H9 (cell line): ENCODE results near the gene XPO1. TPM values are rescaled to one million over a fixed set of nuclear protein-coding genes. Genes with fewer than 3 reads are reported as not detected.
A peak's percentile ranks its signal among the peaks of the same experiment; 100 is the strongest.

Experiments
- DNase-seq: peaks from one replicate; pipeline ENCODE4 v3.0.0-alpha.2; 2017
- H2AFZ ChIP-seq: one replicate; pipeline ENCODE4 v1.6.1; 2013; ENCODE audit warnings: mild to moderate bottlenecking, low read length, control low read depth, moderate library complexity
- H2AK5ac ChIP-seq: 2 replicates; pipeline ENCODE4 v1.6.1; 2013; ENCODE audit warnings: low read length, control low read depth, mixed read lengths; ENCODE audit not compliant: insufficient read length
- H2BK120ac ChIP-seq: one replicate; pipeline ENCODE4 v1.6.1; 2013; ENCODE audit warnings: low read depth, mild to moderate bottlenecking, low read length, control low read depth, inconsistent platforms; ENCODE audit not compliant: poor library complexity, severe bottlenecking
- H2BK12ac ChIP-seq: 2 replicates; pipeline ENCODE4 v1.6.1; 2013; ENCODE audit warnings: low read length, control low read depth, mixed read lengths, low read depth; ENCODE audit not compliant: insufficient read length
- H2BK15ac ChIP-seq: 2 replicates; pipeline ENCODE4 v1.6.1; 2013; ENCODE audit warnings: low read depth, low read length, control low read depth
- H2BK20ac ChIP-seq: one replicate; pipeline ENCODE4 v1.6.1; 2013; ENCODE audit warnings: low read depth, mild to moderate bottlenecking, low read length, control low read depth, inconsistent platforms; ENCODE audit not compliant: poor library complexity, severe bottlenecking
- H2BK5ac ChIP-seq: 2 replicates; pipeline ENCODE4 v1.6.1; 2013; ENCODE audit warnings: low read length, control low read depth, mixed read lengths; ENCODE audit not compliant: insufficient read length
- H3K14ac ChIP-seq: 2 replicates; pipeline ENCODE4 v1.6.1; 2013; ENCODE audit warnings: low read length, control low read depth; ENCODE audit not compliant: insufficient read depth
- H3K18ac ChIP-seq: 2 replicates; pipeline ENCODE4 v1.6.1; 2013; ENCODE audit warnings: low read depth, mild to moderate bottlenecking, mixed read lengths, low read length, control low read depth; ENCODE audit not compliant: insufficient read length
- H3K23ac ChIP-seq: 2 replicates; pipeline ENCODE4 v1.6.1; 2013; ENCODE audit warnings: low read length, control low read depth, mixed read lengths, low read depth; ENCODE audit not compliant: insufficient read length
- H3K23me2 ChIP-seq: 2 replicates; pipeline ENCODE4 v1.6.1; 2013; ENCODE audit warnings: low read depth, mild to moderate bottlenecking, mixed read lengths, low read length, control low read depth; ENCODE audit not compliant: insufficient read length, poor library complexity, severe bottlenecking
- H3K27ac ChIP-seq: 2 replicates; pipeline ENCODE4 v1.5.1; 2013; ENCODE audit warnings: low read length, control low read depth, mixed read lengths, low read depth; ENCODE audit not compliant: insufficient read length
- H3K27me3 ChIP-seq: 2 replicates; pipeline ENCODE4 v1.6.1; 2013; ENCODE audit warnings: low read length, control low read depth, inconsistent platforms; ENCODE audit not compliant: insufficient read depth
- H3K4ac ChIP-seq: 2 replicates; pipeline ENCODE4 v1.6.1; 2013; ENCODE audit warnings: low read depth, mild to moderate bottlenecking, control low read depth, inconsistent platforms, low read length, moderate library complexity
- H3K4me1 ChIP-seq: 2 replicates; pipeline ENCODE4 v1.6.1; 2013; ENCODE audit warnings: low read length, control low read depth, inconsistent platforms; ENCODE audit not compliant: insufficient read depth
- H3K4me2 ChIP-seq: 2 replicates; pipeline ENCODE4 v1.6.1; 2013; ENCODE audit warnings: low read length, control low read depth, mixed read lengths; ENCODE audit not compliant: insufficient read length, insufficient read depth
- H3K56ac ChIP-seq: 2 replicates; pipeline ENCODE4 v1.6.1; 2013; ENCODE audit warnings: low read depth, mild to moderate bottlenecking, mixed read lengths, low read length, control low read depth; ENCODE audit not compliant: insufficient read length
- H3K79me1 ChIP-seq: 2 replicates; pipeline ENCODE4 v1.6.1; 2013; ENCODE audit warnings: low read depth, mild to moderate bottlenecking, moderate library complexity, low read length, control low read depth, inconsistent platforms; ENCODE audit not compliant: insufficient read depth, poor library complexity, severe bottlenecking
- H3K79me2 ChIP-seq: 2 replicates; pipeline ENCODE4 v1.6.1; 2013; ENCODE audit warnings: low read length, control low read depth, inconsistent platforms; ENCODE audit not compliant: insufficient read depth
- H3K9ac ChIP-seq: 2 replicates; pipeline ENCODE4 v1.6.1; 2013; ENCODE audit warnings: low read length, control low read depth, mixed read lengths; ENCODE audit not compliant: insufficient read length; ENCODE audit errors: extremely low read depth
- H3K9me3 ChIP-seq: one replicate; pipeline ENCODE4 v1.6.1; 2013; ENCODE audit warnings: low read depth, low read length, inconsistent platforms; ENCODE audit not compliant: control insufficient read depth
- H3T11ph ChIP-seq: one replicate; pipeline ENCODE4 v1.6.1; 2013; ENCODE audit warnings: mild to moderate bottlenecking, low read length, control low read depth, inconsistent platforms
- H4K20me1 ChIP-seq: one replicate; pipeline ENCODE4 v1.6.1; 2013; ENCODE audit not compliant: control insufficient read depth, insufficient read length, insufficient read depth
- H4K5ac ChIP-seq: 2 replicates; pipeline ENCODE4 v1.6.1; 2013; ENCODE audit warnings: low read depth, mild to moderate bottlenecking, mixed read lengths, low read length, control low read depth; ENCODE audit not compliant: insufficient read length
- H4K8ac ChIP-seq: replicated peaks from 2 replicates; pipeline ENCODE4 v1.6.1; 2013; ENCODE audit warnings: low read length, control low read depth, mixed read lengths, low read depth; ENCODE audit not compliant: insufficient read length
- H4K91ac ChIP-seq: 2 replicates; pipeline ENCODE4 v1.6.1; 2013; ENCODE audit warnings: low read depth, mild to moderate bottlenecking, moderate library complexity, mixed read lengths, low read length, control low read depth; ENCODE audit not compliant: insufficient read length
- H3K27ac Mint-ChIP-seq, 3 experiments: 2 replicates in 2 of 3; 3 replicates in 1 of 3; pipeline ENCODE4 v1.8.0; 2020 to 2021; ENCODE audit warnings: mixed read lengths in 3 of 3, mild to moderate bottlenecking in 1 of 3, moderate library complexity in 1 of 3
- H3K27me3 Mint-ChIP-seq: 2 replicates; pipeline ENCODE4 v1.8.0; 2021; ENCODE audit warnings: low read depth, mild to moderate bottlenecking, moderate library complexity, mixed read lengths
- H3K36me3 Mint-ChIP-seq, 3 experiments: 2 replicates in 2 of 3; 3 replicates in 1 of 3; pipeline ENCODE4 v1.8.0; 2020 to 2021; ENCODE audit warnings: low read depth in 3 of 3, mixed read lengths in 3 of 3; ENCODE audit not compliant: insufficient read depth in 1 of 3
- H3K4me1 Mint-ChIP-seq, 2 experiments: 2 replicates each; pipeline ENCODE4 v1.8.0; 2020; ENCODE audit warnings: mixed read lengths in 2 of 2
- H3K4me3 Mint-ChIP-seq, 2 experiments: 2 replicates in 1 of 2; 3 replicates in 1 of 2; pipeline ENCODE4 v1.8.0; 2020 to 2021; ENCODE audit warnings: mild to moderate bottlenecking in 2 of 2, mixed read lengths in 2 of 2, moderate library complexity in 1 of 2
- H3K9me3 Mint-ChIP-seq, 2 experiments: 2 replicates in 1 of 2; 3 replicates in 1 of 2; pipeline ENCODE4 v1.8.0; 2020; ENCODE audit warnings: mild to moderate bottlenecking in 2 of 2, mixed read lengths in 2 of 2, moderate library complexity in 1 of 2
- WGBS: extraction: QIAGEN DNeasy Blood & Tissue Kit; methylation state at CpG from one replicate; pipeline ENCODE4 v1.1.7; 2013; ENCODE audit warnings: missing lambda C conversion rate, low lambda C conversion rate, mixed read lengths; ENCODE audit not compliant: insufficient read length; ENCODE audit errors: extremely low coverage; 5-methylcytosine and 5-hydroxymethylcytosine counted together
- total RNA-seq: library from RNA; stranded (reverse); gene quantifications from 2 replicates; pipeline ENCODE4 v1.2.1, GENCODE V29; 2021
- TF ChIP-seq, protein P1 (sequence below): fragments of 200-600 bp; sonication (generic); conservative IDR thresholded peaks from 3 replicates; pipeline ENCODE4 v1.8.0; 2021; ENCODE audit warnings: antibody characterized with exemption, mild to moderate bottlenecking

The XPO1 gene
- total RNA-seq, 1 experiment from 2014 or later: 320 TPM

DNA sequence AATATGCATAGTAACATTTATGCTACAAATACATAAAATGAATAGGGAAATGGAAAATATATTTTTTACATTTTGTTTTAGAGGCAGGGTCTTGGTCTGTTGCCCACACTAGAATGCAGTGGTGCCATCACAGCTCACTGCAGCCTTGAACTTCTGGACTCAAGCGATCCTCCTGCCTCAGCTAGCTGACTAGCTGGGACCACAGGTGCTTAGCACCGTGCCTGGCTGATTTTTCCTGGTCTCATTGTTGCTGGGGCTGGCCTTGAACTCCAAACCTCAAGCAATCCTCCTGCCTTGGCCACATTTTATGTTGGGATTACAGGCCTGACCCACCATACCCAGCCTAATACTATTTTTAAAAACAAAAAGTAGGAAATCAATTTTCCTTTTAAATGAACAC lies 33.2 kb downstream of the XPO1 start:
- H4K91ac ChIP-seq: no peak overlapping the region
- H3K23me2 ChIP-seq: no peaks in the 10 kb centered on the region
- no peak overlapping the region for H4K8ac ChIP-seq
- Mint-ChIP-seq H3K36me3 (peaks cover 37 to 81% (median 76%) of the 10 kb centered on the region in 3 experiments; a peak in 6 of 7 replicates), H3K4me1 (no peaks in the 10 kb centered on the region; a peak in 1 of 4 replicates), H3K27me3 (no peaks in the 10 kb centered on the region), H3K9me3 (no peaks in the 10 kb centered on the region), H3K4me3 (no peak overlapping the region), H3K27ac (0 out of 7 replicates have a peak overlapping the region, but pooled peaks of 1 of the 3 experiments have one; percentile 72)
- H3K18ac ChIP-seq: no peak overlapping the region
- no peaks in the 10 kb centered on the region for H3K9me3 ChIP-seq
- H3K4me1 ChIP-seq: no peaks in the 10 kb centered on the region
- no peaks in the 10 kb centered on the region for H3K27me3 ChIP-seq
- peaks cover 23% of the 10 kb centered on the region; the same call in 1 of the 2 replicates for H3K79me2 ChIP-seq
- no peak overlapping the region for H3T11ph ChIP-seq
- H3K56ac ChIP-seq: no peak overlapping the region
- no peak overlapping the region for H2BK20ac ChIP-seq
- TF ChIP-seq, protein P1, sequence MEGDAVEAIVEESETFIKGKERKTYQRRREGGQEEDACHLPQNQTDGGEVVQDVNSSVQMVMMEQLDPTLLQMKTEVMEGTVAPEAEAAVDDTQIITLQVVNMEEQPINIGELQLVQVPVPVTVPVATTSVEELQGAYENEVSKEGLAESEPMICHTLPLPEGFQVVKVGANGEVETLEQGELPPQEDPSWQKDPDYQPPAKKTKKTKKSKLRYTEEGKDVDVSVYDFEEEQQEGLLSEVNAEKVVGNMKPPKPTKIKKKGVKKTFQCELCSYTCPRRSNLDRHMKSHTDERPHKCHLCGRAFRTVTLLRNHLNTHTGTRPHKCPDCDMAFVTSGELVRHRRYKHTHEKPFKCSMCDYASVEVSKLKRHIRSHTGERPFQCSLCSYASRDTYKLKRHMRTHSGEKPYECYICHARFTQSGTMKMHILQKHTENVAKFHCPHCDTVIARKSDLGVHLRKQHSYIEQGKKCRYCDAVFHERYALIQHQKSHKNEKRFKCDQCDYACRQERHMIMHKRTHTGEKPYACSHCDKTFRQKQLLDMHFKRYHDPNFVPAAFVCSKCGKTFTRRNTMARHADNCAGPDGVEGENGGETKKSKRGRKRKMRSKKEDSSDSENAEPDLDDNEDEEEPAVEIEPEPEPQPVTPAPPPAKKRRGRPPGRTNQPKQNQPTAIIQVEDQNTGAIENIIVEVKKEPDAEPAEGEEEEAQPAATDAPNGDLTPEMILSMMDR: no peak
- no peak overlapping the region for H2BK120ac ChIP-seq
- no CpG with 5 or more reads among the region's 2 CpGs for WGBS
- no peak overlapping the region for H2BK5ac ChIP-seq
- no peak overlapping the region; the same call in 1 of the 2 replicates for H3K14ac ChIP-seq
- no peak overlapping the region for H3K23ac ChIP-seq
- no peak overlapping the region for H4K5ac ChIP-seq
- no peak overlapping the region for H3K27ac ChIP-seq
- no peak overlapping the region for H2AK5ac ChIP-seq
- H2AFZ ChIP-seq: no peak overlapping the region
- H2BK15ac ChIP-seq: no peak overlapping the region
- no peak overlapping the region for H3K4me2 ChIP-seq
- H4K20me1 ChIP-seq: no peaks in the 10 kb centered on the region
- H3K9ac ChIP-seq: no peak overlapping the region
- no peak overlapping the region for H3K4ac ChIP-seq
- H2BK12ac ChIP-seq: no peak overlapping the region
- peaks cover 13% of the 10 kb centered on the region for H3K79me1 ChIP-seq
- no peak for DNase-seq
